Measurements from ENCODE around the gene ANKRD13D.
"Not testable (repeated sequence)": the region's sequence is repeated elsewhere in the genome, so short reads cannot be mapped to it uniquely, and the experiment has no call there.

The ANKRD13D gene

DNA sequence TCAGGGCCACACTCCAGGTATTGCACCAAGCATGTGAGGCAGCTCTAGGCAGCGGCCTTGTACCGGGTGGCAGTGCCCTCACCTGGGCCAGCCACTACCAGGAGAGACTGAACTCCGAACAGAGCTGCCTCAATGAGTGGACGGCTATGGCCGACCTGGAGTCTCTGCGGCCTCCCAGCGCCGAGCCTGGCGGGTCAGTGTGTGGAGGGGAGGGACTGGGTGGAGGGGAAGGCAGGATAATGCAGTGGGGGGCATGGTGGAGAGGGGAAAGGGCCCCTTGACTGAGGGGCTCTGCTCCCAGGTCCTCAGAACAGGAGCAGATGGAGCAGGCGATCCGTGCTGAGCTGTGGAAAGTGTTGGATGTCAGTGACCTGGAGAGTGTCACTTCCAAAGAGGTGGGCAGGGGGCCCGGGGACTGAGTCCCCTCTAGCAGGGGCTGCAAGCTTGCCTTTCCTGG lies 18.5 kb downstream of the ANKRD13D start:
- no peak for DNase-seq

DNA sequence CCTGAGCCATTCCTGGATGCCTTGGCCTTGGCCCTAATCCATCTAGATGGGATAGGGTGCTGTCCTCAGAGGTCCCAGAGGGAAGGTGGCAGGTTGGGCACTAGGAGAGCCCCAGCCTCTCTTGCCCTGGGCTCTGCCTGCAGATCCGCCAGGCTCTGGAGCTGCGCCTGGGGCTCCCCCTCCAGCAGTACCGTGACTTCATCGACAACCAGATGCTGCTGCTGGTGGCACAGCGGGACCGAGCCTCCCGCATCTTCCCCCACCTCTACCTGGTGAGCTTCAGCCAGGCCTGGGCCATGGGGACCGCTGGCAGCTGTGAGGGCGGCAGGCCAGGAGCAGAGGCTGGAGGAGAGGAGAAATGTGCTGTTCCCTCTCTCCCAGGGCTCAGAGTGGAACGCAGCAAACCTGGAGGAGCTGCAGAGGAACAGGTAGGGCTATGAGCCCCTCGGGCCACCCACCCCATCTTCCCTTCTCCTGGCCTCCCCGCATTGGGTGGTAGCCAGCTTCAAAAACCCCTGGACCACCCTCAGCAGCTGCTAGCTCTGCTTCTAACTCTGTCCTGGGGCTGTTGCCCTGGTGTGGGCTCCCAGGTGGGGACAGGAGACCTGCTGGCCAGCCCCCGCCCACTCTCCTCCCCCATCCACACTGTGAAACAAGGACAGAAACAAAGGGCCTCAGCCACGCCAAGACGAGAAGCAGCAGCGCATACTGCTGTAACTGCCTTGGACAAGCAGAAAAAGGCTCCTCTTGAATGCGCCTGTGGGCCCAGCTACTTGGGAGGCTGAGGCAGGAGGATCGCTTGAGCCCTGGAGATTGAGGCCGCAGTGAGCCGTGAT lies 19.1 kb downstream of the ANKRD13D start:
- no peak for DNase-seq

DNA sequence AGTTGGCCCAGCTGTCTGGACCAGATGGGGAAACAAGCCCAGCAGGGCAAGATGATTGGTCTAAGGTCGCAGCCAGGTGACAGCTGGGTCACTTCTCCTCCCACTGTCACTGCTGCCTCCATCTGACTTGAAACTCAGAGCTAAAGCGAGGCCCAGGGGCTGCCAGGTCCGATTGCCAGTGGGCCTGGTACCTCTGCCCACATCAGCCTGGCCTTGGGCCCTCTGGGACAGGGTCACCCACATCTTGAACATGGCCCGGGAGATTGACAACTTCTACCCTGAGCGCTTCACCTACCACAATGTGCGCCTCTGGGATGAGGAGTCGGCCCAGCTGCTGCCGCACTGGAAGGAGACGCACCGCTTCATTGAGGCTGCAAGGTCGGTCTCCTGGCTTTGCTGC lies 20.1 kb downstream of the ANKRD13D start:
- DNase-seq: no peak

DNA sequence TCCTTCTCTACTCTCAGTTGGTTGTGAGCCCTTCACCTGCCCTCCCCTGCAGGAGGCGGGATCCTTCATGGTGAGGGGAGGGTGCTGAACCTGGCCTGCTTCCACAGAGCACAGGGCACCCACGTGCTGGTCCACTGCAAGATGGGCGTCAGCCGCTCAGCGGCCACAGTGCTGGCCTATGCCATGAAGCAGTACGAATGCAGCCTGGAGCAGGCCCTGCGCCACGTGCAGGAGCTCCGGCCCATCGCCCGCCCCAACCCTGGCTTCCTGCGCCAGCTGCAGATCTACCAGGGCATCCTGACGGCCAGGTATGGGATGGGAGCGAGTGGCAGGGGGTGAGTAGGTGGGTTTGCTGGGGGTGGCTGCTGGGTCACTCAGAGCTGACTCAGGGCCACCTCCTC lies 20.6 kb downstream of the ANKRD13D start:
- DNase-seq: no peak

DNA sequence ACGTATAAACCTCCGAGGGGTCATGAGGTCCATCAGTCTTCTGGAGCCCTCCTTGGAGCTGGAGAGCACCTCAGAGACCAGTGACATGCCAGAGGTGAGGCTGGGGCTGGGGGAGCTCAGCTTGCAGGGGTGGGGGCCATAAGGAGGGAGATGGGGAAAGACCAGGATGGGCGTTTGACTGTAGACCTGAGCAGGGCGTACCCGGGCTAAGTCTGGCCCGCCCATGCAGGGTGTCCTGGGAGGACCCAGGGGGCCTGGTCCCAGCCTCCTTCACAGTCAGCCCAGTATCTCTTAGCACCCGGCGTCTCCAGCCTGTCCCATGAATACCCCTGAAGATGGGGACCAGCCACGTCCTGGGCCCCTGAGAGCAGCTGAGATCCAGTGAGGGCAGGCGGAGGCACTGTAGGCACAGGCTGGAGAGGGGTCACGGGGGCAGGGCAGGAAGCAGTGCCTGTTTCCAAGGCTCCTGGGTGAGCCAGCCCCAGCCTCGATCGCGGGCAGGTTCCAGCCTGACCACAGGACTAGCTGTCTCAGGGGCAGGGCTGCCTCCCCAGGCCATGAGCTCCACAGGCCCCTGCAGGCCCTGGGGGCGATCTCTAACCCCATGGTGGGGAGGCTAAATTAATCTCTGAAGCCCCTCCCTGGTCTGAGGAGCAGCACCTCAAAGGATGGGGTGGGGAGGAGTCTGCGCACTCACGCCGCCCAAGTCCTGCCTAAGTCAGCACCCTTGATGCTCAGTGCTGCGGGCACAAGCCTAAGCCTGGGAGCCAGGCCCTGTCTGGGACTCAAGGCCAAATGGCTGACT lies 21.3 kb downstream of the ANKRD13D start:
- DNase-seq: no peak

DNA sequence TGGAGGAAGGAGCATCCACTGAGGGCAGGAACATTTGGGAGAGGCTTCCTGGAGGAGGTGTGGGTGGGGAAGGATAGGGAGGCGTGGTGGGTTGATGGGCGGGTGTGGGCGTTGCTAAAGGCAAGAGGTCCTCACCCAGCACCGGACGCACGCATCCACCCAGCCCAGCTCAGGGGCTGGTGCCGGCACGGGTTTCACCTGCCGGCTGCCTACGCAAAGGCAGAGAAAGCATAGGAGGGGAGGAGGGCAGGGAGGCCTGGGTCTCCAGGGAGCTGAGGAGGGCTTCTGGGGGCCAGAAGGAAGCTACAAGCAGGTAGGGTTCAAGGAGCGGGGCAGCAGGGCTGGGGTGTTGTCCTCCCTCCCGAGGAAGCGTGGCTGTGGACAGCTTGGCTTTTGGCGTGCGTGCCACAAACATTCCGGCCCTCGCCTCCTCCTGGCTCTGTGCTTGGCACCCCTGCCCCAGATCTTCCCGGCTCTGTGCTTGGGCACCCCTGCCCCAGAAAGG lies 22.0 kb downstream of the ANKRD13D start:
- no peak for DNase-seq

DNA sequence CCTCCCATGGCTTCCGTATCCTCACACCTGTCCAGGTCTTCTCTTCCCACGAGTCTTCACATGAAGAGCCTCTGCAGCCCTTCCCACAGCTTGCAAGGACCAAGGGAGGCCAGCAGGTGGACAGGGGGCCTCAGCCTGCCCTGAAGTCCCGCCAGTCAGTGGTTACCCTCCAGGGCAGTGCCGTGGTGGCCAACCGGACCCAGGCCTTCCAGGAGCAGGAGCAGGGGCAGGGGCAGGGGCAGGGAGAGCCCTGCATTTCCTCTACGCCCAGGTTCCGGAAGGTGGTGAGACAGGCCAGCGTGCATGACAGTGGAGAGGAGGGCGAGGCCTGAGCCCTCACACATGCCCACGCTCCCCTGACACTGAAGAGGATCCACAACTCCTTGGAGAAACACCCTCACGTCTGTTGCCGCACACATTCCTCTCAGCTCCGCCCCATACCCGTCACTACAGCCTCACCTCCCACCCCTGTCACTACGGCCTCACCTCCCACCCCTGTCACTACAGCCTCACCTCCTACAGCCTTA lies 22.5 kb downstream of the ANKRD13D start:
- no peak for DNase-seq

DNA sequence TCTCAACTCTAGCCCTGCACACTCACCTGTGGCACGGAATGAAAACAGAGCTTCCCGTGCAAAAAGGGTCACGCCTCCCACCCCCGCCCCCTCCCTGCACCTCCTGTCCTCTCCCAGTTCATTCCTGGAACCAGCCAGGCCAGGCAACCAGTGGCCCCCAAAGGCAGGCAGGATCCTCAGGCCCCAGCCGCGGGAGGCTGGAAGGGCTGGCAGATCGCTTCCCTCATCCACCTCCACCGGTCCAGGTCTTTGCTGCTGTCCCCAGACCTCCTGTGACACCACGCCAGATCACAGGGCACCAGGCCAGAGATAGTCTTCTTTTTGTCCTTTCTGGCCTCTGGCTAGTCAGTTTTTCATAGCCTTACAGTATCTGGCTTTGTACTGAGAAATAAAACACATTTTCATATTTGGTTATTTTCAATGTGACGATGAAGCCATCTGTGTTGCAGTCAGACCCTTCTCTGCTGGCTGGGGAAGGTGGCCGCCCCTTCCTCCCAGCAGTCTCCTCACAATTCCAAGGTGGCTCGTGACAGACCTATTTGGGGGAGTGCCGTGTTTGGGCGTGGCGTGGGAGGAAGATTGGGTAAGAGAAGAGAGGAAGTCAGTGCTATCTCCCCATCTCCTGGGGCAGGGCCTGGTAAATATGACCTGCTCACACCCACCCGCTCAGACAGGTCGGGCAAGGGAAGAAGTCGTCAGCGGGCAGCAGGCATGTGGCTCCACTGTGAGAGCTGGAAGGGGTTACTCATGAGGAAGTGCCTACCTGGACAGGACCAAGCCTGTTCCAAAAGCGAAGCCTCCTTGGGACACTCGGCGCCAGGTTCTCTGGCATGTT lies 23.3 kb downstream of the ANKRD13D start:
- DNase-seq: no peak

DNA sequence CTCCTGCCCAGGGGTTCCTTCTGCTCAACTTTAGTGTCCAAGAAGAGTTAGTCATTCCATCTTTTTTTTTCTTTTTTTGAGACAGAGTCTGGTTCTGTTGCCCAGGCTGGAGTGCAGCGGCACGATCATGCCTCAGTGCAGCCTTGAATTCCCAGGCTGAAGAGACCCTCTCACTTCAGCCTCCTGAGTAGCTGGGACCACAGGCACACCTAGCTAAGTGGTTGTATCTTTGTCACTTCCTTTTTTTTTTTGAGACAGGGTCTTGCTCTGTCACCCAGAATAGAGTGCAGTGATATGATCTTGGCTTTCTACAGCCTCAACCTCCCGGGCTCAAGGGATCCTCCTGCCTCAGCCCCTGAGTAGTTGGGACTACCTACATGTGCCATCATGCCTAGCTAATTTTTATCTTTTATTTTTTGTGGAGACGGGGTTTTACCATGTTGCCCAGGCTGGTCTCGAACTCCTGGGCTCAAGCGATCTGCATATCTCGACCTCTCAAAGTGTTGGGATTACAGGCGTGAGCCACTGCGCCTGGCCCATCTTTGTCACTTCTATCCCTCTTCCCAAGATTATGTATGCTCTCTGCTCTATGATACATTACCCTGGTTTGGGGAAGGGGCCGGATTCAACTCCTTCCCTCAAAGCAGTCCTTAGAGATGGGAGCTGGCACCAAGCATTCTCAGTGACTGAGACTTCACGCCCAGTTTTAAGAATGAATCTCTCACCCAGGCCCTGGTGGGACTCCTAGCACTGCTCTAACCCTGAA lies 24.2 kb downstream of the ANKRD13D start:
- DNase-seq: no peak

DNA sequence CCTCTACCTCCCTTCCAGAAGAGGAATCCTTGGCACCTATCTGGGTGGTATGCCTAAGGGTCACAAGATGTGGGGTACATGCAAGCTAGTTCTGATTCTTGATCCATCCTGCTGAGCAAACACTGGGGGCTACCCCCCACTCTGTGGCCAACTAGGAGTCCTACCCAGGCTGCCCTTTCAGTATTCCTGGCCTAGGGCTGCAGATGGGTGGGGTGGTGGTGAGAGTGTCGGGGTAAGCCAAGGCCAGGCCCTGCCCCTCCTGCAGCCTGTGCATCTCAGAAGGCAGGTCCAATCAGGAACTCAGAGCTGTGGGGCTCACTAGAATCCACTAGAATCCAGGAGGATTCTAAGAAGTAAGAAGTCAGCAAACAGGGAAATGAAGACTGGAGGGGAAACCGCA lies 25.1 kb downstream of the ANKRD13D start:
- no peak for DNase-seq

DNA sequence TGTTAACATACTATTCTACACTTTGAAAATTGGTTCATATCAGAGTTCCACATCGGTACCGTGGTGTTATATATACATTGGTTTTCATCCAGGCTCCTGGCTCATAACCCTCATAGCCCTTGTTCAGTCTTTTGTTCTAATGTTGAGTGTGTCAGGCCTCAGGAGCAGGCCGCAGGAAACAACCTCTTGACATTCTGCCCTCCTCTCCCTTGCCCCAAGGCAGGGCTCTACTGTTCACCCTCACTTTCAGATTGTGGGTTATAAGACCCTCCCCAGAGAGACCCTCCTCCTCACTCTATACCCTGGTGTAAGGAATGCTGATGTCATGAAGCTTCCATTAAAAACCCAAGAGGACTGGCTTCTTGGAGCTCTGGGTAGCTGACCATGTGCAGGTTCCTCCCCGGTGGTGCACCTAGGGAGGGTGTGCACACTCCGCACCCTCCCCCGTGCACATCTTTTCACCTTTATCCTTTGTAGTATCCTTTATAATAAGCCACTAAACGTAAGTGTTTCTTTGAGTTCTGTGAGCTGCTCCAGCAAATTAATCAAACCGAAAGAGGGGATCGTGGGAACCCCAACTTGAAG lies 26.3 kb downstream of the ANKRD13D start:
- no peak for DNase-seq

DNA sequence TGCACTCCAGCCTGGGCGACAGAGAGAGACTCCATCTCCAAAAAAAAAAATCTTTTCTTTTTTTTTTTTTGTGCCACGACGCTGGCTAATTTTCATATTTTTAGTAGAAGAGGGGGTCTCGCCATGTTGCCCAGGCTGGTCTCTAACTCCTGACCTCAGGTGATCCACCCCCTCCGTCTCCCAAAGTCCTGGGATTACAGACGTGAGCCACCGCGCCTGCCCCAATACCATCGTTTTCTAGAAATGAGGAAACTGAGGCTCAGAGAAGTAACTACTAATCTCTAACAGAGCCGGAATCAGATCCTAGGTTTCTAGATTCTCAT lies 27.7 kb downstream of the ANKRD13D start:
- no peak for DNase-seq

DNA sequence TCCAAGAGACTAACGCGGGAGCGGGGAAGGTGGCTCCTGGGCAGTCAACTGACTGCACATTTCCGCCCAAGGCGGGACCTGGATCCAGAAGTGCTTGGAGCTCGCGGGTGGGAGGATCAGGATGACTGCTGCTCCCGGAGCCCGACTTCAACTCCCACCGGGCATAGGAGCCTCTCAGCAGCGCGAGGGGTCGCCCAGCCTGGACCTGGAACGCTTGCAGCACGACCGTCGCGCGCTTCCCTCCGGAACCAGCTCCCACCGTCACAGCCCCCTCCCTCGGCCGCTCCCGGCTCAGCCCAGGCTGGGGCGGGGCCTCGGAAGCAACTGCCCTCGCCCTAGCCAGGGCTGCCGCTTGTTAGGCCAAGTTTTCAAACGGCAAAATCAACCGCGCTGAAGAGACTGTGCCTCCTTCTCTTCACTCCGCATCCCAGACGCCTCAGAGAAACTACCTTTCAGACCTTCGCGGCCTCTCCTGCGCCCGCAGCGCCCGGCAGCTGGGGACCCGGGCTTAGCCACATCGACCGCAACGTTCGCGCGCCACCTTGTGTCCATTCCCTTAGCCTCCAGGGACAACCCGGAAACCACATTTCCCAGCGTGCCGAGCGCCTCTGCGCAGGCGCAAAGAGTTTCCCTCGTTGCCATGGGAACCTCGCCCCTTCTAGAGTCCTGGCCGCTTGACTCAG lies 28.2 kb downstream of the ANKRD13D start:
- DNase-seq: peak; percentile 94

DNA sequence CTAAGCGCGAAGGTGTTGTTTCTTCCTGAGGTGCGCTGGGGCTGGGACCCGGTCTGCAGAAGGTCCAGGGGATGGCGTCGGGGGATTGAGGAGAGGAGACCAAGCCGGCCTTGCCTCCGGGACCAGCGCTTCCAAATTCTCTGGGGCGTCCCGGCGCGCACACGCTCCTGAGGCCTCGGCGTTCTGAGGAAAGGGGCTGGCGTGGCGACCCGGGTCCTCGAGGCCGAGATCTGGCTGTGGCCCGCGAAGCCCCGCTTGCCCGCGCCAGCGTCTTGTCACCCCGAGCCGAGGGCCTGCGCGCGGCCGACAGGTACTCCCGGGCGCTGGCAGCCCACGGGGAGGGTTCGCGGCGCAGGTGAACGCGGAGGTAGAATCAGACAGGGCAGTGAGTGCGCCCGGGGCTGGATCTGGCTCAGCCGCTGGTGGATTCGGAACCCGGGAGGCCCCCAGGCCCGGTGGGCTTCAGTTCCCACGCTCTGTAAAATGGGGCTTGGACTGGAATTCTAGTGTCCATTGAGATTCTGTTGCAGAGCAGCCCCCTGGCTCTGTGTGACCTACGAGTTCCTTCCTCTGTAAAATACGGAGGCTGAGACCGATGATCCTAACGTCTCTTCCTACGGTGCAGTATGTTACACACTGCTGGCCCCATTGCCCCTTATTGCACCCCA lies 28.9 kb downstream of the ANKRD13D start:
- no peak for DNase-seq

DNA sequence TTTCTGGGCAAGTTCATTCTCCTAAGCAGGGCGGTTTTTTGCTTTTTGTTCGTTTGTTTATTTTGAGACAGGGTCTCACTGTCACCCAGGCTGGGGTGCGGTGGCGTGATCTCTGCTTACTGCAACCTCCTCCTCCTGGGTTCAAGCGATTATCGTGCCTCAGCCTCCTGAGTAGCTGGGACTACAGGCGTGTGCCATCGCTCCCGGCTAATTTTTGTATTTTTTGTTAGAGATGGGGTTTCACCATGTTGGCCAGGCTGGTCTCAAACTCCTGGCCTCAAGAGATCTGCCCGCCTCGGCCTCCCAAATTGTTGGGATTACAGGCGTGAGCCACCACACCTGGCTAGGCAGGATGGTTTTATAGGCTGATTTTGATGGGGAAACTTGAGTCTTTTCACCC lies 29.8 kb downstream of the ANKRD13D start:
- not testable (repeated sequence) for DNase-seq

DNA sequence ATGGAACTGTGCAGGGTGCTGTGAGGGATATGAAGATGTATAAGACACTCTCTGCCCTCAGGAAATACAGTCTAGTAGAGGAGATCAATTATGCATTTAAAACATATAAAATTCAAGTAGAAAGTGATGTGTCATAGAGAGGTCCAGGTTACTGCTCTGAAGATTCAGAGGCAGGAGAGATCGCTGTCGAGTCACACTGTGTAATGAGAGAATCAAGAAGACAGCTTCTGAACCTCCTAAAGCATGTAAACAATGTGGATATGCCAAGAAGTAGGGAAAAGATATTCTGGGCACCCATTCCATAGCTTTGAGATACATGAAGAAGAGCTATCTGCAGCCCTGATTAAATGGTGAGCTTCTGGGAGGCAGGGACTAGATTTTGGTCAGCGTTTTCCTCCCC lies 30.9 kb downstream of the ANKRD13D start:
- no peak for DNase-seq

DNA sequence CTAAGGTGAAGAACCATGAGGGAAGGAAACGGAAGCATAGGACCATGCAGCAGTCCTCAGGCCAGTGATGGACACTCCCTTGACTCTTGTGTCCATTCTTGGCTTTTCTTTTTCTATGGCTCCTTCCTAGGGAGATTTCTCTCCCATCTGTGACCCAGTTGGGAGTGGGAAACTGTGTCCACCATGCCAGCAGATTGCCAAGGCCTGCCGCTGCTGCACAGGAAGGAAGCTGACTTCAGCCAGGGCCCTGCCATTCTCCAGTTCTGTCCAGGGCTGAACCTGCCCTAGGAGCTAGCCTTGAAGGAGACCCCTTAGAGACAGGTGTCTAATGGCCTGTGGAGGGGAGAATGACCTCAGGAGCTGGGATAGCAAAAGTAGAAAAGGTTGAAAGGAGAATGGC lies 31.6 kb downstream of the ANKRD13D start:
- DNase-seq: no peak

DNA sequence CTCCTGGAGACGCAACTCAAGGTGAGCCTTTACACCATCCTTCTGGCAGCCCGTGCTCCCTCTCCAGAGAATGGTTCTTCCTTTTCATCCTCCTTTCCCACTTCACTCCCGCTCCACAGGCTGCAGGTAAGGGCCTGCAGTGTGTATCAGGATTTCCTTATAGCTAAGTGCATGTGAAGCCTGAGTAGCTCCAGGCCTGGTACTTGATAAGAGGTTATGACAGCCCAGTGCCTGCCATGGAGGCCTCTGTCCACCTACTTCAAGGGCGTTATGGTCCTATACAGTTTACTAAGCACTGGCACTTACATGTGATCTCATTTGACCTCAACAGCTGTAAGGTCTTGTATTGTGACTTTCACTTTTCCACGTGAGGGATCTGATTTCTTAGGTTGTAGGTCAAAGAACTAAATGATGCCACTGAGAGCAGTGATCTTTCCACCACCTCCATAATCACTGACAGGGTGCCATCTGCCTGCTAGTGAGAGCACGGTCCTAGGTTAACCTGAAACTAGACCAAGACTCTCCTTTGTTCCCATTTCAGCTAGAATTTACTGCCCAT lies 32.3 kb downstream of the ANKRD13D start:
- no peak for DNase-seq

DNA sequence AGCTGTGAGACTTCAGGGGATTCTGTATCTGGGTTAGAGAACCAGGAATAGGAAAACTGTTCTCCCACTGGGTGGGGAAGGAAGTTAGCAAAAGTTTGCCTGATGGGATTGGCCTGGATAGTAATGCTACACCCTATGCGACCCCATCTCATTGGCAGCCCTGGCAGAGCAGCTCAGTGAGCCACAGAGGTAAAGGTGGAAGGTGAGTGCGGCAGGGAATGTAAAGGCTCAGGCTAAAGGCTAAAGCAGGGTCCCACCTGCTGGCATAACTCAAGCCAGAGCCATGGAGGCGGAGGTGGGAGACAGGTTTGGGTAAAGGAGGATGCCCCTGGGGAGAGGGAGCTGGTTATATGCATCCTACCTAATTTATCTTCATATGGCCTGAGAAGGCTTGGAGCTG lies 32.9 kb downstream of the ANKRD13D start:
- DNase-seq: no peak

DNA sequence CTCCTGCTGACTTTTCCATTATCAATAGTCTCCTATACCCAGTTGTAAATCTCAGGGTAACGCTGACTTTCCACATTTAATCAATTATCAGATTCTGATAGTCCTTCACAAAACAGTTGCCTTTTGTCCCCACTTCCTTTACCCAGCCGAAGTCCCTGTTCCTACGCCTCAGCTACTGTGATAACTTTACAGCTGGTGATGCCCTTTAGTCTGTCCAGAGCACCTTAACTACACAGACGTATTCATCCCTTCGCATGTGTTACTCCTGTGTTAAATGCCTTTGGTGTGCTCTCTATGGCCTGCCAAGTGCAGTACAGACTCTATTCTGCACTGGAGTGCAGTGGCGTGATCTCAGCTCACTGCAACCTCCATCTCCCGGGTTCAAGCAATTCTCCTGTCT lies 34.4 kb downstream of the ANKRD13D start:
- DNase-seq: no peak

Measured in GOT3 (cell line).